Activated T-cell treated with anti-CD3 and anti-CD28 coated beads, Interleukin-2, amount 50 U/mL, for 48 hours (primary cell): ENCODE data around the gene RPL4.
"Not testable (repeated sequence)": the region's sequence is repeated elsewhere in the genome, so short reads cannot be mapped to it uniquely, and the experiment has no call there.

ENCODE experiments used
- DNase-seq, 2 experiments: peaks; one replicate each; pipeline ENCODE4 v3.0.0-alpha.2; 2020

Gene RPL4

DNA sequence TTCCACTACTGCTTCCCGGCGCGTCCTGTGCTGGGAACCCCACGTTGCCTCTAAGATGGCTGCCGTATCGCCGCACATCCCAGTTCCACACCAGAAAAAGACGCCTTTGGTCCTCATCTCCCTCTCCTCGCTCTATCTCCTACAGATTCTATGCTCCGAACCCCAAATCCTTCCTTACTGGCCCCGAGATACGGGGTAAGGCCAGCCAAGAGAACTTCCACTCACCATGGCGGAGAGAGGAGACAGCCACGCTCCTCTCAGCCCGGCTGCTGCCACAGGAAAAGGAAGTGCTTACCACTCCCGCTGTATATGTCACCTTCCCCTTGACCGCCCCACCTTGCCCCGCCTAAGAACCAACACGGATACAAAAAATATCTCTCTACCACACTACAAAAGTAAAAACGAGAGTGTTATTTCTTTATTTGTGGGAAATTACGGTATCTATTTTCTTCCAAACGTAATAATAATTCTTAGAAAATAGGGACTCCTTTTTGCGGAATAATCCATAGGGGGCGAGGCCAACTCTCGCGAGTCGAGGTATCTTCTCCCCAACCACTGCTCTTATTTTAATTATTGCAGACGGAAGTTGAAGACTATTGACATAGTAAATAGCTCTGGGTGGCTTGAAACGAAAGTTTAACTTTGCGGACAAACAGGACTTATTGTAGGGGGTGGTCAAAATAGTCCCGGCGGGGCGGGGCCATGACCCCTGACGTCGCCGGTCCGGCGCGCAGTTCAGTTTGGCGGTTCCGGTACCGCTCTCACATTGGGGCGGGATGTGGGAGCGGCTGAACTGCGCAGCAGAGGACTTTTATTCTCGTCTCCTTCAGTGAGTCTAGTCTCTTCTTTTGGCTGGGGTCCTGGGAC, at the start of gene RPL4, which contains the start of gene ZWILCH:
RPL4 (minus strand) TSS at position 293 of the 867 bp plus-strand sequence; CDS start at position 228, 65 bp downstream.
ZWILCH (plus strand) TSS at position 764 of the 867 bp plus-strand sequence; CDS start at position 777, 13 bp downstream.
- peak; percentile 86 for DNase-seq

DNA sequence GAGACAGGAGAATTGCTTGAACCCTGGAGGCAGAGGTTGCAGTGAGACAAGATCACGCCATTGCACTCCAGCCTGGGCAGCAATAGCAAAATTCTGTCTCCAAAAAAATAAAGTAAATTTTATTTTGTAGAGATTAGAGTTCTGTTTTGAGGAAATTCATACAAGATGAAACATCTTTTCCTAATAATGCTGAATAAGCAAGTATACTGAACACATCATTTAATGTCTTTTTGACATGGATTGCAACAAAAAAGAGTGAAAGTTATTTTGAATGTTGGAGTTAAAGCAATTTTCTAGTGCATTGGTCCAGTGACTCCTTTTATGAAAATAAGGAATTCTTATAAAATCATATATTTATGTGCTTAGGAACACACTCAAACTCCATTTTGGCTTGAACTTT, 40.6 kb upstream of the RPL4 start:
- no peak for DNase-seq

DNA sequence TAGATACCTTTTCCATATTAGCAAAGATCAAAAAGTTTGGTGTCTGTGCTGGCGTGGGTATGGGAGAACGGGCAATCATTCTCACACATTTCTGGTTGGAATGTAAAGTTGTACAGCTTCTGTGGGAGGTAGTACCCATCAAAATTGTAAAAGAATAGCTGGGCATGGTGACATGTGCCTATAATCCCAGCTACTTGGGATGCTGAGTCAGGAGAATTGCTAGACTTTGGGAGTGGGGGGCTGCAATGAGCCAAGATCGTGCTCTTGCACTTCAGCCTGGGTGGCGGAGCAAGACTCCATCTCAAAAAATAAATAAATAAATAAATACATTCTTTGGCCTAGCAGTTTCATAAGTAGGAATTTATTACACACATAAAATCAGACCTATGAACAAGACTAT, 38.2 kb upstream of the RPL4 start:
- DNase-seq, result no peak

DNA sequence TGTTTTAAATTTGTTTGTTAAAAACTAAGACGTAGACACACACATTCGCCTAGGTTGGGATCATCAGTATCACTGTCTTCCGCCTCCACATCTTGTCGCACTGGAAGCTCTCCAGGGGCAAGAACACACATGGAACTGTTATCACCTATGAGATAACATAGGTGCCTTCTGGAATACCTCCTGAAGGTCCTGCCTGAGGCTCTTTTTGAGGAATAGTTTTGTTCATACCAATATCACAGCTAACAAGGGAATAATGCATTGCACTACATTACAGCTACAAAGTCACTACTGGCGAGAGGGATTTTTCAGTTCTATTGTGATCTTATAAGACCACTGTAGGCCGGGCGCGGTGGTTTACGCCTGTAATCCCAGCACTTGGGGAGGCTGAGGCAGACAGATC, 30.4 kb upstream of the RPL4 start:
- DNase-seq, result no peak

DNA sequence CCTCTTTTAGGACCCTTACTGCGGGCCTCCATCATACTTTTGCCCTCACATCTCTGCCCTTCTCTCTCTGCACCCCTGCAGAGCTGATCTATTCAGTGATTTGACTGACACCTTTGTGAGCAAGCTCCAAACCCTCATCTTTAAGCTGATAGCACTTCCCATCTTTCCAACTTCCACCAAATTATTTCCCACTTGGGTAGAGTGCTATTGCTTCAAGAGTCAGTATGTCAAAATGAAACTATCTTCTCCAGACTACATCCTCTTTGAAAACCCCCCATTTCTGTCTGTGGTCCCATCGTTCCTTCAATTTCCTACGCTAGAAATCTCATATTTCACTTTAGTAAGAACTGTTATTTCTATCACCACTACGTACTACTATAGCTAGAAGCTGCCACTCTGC, 20.2 kb upstream of the RPL4 start:
- no peak for DNase-seq

DNA sequence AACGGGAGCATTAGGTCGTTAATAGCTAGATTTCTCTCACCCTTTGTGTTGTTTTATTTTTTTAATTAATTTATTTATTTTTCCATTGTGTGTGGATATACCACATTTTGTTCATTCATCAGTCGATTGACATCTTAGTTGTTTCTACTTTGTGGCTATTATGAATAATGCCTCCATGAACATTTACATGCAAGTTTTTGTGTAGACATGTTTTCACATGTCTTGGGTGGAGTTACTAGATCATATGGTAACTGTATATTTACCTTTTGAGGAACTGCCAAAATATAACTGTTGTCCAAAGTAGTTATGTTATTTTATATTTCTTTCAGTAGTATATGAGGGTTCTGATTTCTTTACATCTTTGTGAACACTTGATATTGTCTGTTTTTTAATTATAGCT, 19.3 kb upstream of the RPL4 start:
- DNase-seq, result no peak

DNA sequence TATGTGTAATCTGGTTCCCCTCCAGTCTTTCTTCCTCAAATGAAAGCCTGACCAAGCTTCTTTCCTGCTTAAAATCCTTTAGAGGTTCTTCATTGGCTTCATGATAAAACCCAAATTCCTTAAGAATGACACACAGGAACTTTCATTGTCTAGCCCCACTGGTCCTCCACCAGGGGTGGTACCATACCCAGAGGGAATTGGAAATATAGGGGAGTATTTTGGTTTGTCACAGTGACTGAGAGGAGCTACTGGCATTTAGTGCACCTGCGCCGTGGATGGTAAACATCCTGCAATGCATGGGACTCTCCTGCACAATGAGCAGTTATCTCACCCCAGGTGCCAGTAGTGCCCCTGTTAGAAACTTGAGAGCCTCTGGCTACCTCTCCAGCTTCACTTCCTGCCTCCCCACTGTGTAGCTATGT, 11.3 kb upstream of the RPL4 start:
- no peak for DNase-seq

DNA sequence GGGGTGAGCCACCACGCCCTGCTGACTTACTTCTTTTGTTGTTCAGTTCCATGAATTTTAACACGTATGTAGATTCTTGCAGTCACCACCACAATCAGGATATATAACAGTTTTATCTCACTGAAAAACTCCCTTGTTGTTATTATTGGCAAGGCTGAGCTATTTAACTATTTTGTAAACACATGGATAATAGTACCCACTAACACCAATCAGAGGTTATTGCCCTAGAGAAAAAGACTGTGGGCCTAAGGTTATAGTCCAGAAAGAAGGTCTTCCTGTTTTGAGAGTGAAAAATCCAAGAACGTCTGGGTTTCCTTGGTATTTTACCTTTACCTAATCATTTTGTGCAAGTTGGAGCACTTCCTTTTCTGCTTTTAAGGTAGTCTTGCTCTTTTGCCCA, 9.9 kb upstream of the RPL4 start:
- DNase-seq, result no peak

DNA sequence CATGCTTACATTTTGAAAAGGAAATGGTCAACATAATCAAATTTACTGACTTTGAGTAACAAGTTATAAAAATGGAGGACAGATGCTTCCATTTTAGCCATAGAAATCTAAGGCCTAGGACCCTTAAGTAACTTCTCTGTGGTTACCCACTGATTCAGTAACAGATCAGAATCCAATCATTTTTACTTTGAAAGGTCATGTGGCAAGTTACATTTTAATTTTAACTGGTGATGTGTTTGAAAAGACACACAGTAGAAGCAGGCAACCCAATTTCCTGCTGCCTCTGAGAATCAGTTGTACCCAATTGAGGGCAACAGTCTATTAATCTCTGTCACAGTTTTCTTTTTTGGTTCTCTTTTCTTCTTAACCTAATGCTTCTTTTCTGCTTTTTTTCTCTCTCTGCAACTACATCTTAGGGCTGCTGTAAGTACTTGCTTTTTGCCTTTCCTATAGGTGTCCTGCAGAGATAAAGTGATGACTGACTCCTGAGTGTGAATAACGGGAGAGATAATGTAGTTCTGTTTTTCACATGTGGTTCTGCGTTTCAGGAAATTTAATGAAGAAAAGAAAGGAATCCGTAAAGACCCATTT, 3.7 kb upstream of the RPL4 start:
- DNase-seq, result no peak

DNA sequence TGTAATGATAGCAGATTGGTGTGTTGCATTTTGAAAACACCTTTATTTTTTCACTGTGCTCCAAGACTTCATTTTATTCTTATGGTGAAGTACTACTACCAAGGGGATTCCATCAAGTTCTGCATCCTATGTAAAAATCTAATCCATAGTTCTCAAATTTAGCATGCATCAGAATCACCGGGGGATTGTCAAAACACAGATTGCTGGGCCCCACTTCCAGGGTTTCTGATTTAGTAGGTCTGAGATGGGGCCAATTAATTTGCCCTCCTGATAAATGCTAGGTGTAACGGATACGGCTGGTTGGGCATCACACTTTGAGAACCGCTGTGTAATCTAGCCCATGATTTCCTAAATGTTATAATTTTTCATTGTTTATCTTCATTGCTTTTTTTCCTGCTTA, 1.2 kb upstream of the RPL4 start:
- DNase-seq, result no peak

DNA sequence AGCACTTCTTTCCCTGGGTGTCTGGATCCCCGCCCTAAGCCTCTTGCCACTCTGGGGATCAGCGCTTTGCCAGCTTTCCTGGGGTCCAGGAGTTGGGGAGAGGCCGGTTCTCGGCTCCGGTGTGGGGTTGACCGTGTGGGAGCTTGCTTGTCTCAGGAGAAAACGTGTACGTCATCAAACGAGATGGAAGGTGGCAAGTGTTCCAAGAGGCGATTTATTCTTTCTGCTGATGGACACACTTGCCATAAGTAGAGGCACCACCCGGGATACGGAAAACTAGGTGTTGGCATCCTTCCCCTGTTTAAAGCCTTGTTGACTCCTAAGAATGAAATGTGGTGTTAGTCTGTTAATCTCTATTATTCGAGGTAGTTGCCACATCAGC, 766 bp upstream of the RPL4 start:
- no peak for DNase-seq

DNA sequence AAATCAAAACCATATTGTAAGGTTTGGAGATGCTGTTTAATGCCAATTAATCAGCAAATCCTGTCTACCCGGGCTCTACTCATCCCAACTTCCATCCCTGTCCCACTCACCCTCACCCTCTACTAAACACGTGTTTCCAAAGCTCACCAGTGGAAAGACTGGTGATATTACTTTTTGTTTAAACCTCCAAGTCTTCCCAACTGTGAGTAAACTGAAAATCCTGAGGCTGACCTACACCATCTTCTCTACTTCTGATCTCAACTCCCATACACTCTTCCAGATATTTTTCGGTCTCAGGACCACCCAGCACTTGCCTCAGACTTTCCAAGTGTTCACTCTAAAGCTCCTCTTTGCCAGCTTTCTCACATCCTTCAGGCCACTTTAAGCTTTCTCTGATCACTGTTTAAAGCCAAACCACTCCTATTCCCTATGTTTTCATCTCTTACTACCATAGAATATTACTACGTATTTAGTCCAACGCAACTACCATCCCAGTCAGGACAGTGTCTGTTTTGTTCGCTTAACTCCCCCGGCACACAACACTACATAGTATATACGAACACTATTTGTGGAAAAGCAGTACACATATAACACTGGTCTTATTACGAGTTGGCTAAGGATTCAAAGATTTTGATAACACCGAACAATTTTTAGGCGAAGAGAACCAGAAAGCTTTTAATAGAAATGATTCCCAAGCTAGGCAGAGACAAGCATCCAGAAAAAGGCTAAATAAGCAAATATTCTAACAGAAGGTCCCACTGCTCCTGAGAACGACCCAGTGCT, 684 bp downstream of the RPL4 start:
- no peak for DNase-seq

DNA sequence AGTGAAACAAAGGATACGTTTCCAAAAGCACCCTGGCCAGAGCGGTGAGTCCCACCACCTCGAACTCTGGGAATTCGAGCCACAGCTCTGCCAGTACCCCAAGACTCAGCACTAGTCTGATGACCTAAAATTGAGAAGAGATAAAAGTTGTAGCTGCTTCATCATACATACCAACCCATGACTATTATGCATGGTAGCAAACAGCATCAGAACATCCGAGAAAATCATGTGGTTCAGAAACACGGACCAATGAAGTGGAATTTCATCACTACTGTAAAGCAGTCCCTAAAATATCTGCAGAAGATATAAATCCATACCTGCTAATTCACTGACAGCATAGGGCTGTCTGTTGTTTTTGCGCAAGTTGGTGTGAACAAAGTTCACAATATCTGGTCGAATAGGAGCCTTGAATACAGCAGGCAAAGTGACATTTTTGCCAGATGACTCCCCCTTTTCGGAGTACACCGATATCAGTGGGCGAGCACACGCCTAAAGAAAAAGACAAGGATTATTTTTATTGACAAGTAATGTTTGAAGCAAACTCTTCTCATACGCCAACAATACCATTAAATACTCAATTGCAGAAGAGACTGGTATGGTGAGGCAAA, 1.5 kb downstream of the RPL4 start:
- DNase-seq, result not testable (repeated sequence)

DNA sequence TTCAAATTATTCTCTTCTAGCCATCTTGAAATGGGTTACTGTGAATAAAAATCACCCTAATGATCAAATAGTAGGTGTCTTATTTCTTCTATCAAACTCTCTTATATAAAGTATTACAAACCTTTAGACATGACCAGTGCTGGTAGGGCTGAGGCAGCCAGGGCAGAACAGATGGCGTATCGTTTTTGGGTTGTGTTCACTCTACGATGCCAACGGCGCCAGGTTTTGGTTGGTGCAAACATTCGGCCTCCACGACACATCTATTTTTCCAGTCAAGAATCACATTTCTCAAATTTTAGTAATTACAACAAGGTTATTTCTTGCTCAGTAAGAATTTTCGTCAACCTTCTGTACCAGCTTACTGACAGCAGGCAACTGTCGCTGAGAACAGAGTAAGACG, 2.2 kb downstream of the RPL4 start:
- DNase-seq, result no peak

DNA sequence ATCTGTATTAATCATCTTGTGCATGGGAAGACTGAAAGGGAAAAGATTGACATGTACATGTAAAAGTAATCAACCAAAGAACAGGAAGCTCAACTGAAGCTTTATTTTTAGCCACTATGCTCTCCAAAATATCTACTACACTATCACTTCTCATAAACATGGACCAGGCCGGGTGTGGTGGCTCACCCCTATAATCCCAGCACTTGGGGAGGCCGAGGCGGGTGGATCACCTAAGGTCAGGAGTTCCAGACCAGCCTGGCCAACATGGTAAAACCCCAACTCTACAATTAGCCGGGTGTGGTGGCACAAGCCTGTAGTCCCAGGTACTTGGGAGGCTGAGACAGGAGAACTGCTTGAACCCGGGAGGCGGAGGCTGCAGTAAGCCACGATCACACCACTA, 4.3 kb downstream of the RPL4 start:
- not testable (repeated sequence) for DNase-seq

DNA sequence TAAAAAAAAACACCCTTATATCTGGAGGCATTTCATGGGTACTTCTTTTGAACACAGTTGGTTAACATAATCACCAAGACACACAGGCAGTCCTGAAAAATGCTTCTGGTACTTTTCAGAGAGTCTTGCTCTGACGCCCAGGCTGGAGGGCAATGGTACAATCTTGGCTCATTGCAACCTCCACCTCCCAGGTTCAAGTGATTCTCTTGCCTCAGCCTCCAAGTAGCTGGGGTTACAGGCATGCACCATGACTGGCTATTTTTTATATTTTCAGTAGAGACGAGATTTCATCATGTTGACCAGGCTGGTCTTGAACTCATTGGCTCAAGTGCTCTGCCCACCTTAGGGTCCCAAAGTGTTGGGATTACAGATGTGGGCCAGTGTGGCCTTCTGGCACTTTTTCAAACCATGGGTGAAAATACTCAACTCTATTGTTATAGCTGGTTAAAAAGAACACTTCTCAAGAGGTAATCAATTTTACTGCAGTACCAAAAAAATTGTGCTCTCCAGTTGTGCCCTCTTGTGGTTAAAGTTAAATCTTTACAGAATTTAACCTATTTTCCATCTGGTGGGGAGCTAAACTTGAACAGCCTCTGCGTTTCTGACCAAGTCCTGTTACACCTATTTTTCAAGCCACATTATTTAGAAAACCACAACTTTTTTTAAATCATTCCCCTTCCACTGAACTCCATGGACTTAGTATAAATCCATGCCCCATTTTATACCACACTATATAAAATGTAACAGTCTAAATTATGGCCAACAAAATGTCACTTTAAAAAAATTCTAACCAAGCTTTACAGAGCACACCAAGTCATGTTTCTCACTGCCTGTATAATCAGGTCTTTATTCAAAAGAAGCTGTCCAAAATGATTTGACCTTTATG, 5.9 kb downstream of the RPL4 start:
- peak; percentile 37 to 40 for DNase-seq

DNA sequence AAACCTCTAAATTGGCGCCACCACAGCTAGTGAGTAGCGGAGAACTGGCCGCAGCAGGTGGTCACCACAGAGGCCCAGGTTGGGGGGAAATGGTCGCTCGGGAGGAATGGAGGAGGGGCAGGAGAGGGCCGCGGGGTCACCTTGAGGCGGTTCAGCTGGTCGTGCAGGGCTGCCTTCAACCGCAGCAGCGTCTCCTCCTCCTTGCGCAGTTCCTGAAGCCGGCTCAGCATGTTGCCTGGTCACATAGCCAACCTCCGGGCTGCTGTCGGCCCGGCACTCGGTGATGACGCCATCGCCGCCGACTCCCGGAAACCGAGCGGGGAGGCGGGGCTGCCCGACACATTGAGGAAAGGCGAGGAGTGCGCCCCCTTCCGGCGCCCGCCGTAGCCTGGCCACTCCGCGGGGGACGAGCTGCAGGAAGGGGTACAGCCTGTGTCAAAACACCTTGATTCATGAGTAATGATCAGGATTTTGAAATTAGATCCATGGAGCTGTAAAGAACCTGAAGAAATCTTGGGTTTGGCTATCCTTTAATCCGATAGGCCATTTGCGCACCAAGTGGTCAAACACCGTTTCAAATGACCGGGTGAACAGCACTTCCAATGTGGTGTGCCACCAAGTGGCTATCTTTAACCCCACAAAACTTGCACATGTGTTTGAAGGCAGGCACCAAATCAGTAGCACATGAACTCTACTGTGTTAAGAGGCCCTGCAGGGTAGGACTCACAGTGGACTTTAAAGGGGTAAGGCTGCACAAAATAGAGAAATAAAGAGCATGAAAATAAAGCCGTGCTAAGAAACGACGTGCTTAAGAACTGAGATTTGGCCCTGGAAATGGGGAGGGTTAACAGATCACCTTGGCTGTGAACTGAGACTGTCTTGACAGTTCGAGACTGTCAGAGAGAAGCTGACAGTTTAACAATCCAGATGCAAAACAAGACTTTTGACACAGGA, 6.9 kb downstream of the RPL4 start, which contains the start of gene SNAPC5:
SNAPC5 (minus strand) TSS at position 261 of the 954 bp plus-strand sequence; CDS start at position 230, 31 bp downstream.
- peak; percentile 99 to 100 for DNase-seq

DNA sequence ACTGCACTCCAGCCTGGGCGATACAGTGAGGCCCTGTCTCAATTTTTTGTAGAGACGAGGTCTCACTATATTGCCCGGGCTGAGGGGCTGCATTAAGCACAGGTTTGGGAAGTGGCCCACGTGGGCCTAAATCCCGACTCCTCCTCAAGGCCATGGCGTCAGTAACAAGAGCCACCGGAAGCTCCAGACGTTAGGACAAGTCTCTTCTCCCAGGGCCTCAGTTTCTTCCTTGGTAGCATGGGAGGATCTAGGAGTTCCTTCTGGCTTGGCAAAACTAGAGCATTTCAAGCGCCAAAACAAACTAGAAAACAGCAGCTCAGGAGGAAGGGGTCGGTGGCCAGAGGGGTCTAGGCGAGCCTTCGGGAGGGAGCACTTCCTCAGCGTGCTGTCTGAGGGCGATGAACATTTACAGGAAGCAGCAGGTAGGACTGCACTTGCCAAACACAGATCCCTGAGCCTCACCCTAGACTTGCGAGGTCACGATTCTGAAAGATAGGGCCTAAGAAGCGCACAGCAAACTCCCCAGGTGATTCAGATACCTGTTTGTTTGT, 7.6 kb downstream of the RPL4 start:
- DNase-seq, result no peak

DNA sequence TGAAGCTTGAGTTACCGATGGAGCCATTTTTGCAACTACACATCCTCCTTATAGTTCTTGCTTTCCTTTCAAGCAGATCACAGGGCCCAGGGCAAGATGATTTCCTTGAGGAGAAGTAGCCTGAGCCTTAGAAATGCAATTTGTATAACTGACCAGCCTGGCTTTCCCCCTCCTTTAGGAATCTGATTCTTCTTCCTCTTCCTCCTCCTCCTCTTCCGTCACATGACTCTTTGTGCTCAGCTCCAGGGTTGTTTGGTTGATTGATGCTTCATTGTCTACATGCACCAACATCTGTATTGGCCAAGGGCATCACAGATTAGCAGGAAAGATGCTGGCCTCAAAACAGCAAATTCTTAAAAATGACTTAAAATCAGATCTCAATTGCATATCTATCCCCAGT, 10.4 kb downstream of the RPL4 start:
- DNase-seq, result peak in 1 of 2 experiments; percentile 11

DNA sequence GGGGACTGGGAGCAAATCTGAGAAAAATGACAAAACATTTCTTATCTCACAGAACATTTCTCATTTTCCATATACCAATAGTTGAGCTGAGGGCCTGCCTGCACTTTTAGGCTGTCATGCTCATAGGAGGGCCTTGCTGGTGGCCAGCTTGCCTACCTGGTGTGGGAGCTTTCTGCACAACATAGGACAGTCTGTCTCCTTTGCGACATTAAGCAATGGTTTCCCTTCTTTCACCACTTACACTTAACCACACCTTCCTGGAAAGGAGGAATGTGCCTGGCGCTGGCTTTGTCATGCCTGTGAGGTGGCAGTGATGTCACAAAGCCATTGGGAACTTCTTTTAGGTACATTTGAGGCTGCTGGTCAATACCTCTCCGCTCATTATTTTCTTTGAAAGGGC, 12.8 kb downstream of the RPL4 start:
- DNase-seq, result peak in 1 of 2 experiments; percentile 15
